ENCODE results near the gene CDH13. TPM values are rescaled to one million over a fixed set of nuclear protein-coding genes. Genes with fewer than 3 reads are reported as not detected.

Gene CDH13
- total and polyA plus RNA-seq, 2 of the 8 experiments (the other 6 are each of a cell fraction or from before 2014, with no cell fraction given) = 2.3 to 2.4 TPM

- TF ChIP-seq CHD7 (IDR thresholded peaks at IDR 0.05; ENCODE audit: insufficient replicate concordance, low read length) = no peak
- no peak for TF ChIP-seq YY1 (IDR thresholded peaks at IDR 0.05; ENCODE audit: low read depth, low read length)
These were observed 7.3 kb downstream of the CDH13 start (continued) for GRCh38 chr16:82633964-82634600.
